ENCODE results near the gene HMCN1. TPM values are rescaled to one million over a fixed set of nuclear protein-coding genes. Genes with fewer than 3 reads are reported as not detected.

Gene HMCN1
- total and polyA plus RNA-seq, 4 donors: 10.6 to 20.0 (median 16.8) TPM

DNA sequence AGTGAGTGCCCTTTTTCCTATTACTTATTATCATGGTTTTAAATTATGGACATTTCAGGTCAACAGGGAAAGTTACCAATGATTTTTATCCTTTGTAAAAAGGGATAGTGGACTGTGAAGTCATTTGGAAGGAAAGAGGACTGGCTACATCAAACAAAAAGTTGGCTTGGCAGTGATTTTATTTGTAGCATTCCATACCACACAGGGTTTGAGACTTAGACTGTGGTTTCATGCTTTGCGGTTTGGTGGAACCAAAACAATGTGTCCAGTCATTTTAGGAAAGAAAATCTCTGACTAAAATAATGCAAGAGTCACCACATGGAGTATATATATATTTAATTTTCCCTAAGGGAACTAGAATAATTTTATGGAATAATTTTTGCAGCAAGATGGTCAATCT is 239.5 kb downstream of the HMCN1 start:
- H3K4me1 ChIP-seq (ENCODE audit: control insufficient read depth, insufficient read depth, low read length): no peaks in the 10 kb centered on the region
- no CpG with 5 or more reads among the region's 1 CpG for WGBS (ENCODE audit: insufficient coverage)
- H3K9me3 ChIP-seq (ENCODE audit: control insufficient read depth, insufficient read depth, low read length): no peaks in the 10 kb centered on the region
- no peaks in the 10 kb centered on the region for H3K36me3 ChIP-seq (ENCODE audit: control insufficient read depth, insufficient read depth, low read length)
- no peak overlapping the region for H3K4me3 ChIP-seq (ENCODE audit: low read depth, low read length)
- DNase-seq (ENCODE audit: low read depth in 4 of 6, low spot score in 6 of 6): no peak
- no peaks in the 10 kb centered on the region for H3K27me3 ChIP-seq (ENCODE audit: control insufficient read depth, insufficient read depth, low read length)
- no peak overlapping the region for H3K27ac ChIP-seq (ENCODE audit: low read depth, low read length)

DNA sequence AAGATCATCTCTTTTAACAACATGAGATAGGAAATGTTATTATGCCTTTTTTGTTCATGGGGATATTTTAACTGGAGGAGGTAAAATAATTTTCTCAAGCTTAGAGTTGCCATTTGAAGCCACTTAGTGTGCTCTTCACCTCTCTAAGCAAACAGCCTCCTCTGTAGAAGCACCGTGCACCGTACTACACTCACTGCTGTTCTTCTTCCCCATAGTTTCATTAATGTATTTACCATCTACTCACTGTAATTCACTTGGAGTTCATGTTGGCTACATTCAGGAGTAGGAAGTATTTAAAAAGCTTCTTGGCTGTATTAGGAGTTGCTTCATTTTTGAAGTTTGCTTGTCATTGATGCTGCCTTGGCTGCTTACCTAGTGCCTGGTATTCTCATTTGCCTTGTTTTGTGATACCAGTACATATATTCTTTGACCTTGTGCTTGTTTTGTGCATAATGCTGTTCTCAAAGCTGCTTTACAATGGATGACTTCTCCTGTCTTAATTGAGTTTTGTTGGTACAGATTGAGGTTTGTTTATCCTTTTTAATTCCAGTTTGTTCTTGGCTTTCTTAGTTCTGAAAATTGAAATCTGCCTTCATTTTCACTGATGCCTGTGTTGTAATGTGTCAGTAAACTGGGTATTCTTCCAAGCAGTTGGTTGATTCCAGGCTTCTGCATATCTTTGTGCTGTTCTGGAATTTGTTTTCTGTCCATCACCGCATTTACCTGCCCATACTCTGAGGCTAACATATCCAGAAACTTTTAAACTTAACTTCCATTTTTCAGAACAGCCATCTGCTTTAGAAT is 240.4 kb downstream of the HMCN1 start:
- peak in 1 of 6 donors; percentile 51 for DNase-seq (ENCODE audit: low read depth in 4 of 6, low spot score in 6 of 6)
- Histone ChIP-seq H3K4me1 (ENCODE audit: control insufficient read depth, insufficient read depth, low read length) (no peaks in the 10 kb centered on the region), H3K27ac (ENCODE audit: low read depth, low read length) (no peak overlapping the region), H3K27me3 (ENCODE audit: control insufficient read depth, insufficient read depth, low read length) (no peaks in the 10 kb centered on the region), H3K36me3 (ENCODE audit: control insufficient read depth, insufficient read depth, low read length) (no peaks in the 10 kb centered on the region), H3K4me3 (ENCODE audit: low read depth, low read length) (no peak overlapping the region), H3K9me3 (ENCODE audit: control insufficient read depth, insufficient read depth, low read length) (no peaks in the 10 kb centered on the region)
- WGBS (ENCODE audit: insufficient coverage): 100% methylated on average over 1 of the region's 3 CpGs

DNA sequence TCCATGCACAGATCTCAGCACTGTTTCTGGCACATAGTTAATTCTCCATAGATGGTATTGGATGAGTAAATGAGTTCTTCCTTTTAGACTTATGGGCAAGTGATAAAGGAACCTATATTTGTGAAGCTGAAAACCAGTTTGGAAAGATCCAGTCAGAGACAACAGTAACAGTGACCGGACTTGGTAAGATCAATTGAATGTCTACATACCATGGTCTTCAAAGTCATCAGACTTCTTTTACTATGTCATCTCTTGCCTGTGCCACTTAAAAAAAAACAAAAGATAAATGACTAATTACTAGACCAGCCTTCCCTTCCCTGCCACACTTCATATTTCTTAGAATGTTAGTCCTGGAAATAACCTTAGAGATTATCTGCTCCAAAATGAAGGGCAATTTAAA is 246.7 kb downstream of the HMCN1 start:
- no peaks in the 10 kb centered on the region for H3K36me3 ChIP-seq (ENCODE audit: control insufficient read depth, insufficient read depth, low read length)
- H3K4me1 ChIP-seq (ENCODE audit: control insufficient read depth, insufficient read depth, low read length): no peaks in the 10 kb centered on the region
- no peaks in the 10 kb centered on the region for H3K27me3 ChIP-seq (ENCODE audit: control insufficient read depth, insufficient read depth, low read length)
- no peak for DNase-seq (ENCODE audit: low read depth in 4 of 6, low spot score in 6 of 6)
- H3K9me3 ChIP-seq (ENCODE audit: control insufficient read depth, insufficient read depth, low read length): no peaks in the 10 kb centered on the region
- WGBS (ENCODE audit: insufficient coverage): no CpG with 5 or more reads among the region's 1 CpG
- no peak overlapping the region for H3K4me3 ChIP-seq (ENCODE audit: low read depth, low read length)
- H3K27ac ChIP-seq (ENCODE audit: low read depth, low read length): no peak overlapping the region

DNA sequence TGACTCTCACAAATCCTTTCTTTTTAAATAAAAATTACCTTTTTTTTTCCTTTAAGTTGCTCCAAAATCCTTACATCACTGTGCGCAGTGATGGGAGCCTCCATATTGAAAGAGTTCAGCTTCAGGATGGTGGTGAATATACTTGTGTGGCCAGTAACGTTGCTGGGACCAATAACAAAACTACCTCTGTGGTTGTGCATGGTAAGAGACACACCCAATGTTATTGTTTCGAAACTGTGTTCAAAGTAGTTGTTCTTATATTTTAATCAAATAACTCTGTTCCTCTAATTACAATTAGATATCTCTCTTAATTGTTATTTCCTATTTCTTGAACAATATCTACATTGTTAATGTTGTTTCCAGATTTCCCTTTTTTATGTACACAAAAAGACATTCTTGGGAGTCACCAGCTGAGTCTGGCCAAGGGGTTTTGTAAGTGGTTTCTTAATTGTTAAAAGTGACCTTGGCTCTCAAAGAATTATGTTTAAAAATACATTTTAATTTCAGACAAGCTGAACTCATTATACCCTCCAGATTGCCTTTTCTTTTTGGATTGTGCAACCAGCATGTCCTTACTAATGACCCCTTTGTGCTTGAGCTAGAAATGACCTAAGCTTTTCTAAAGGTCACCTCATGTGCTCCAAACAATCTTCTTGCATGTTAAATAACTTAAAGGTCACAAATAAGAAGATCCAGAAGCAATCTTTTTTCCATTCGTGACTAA is 250.1 kb downstream of the HMCN1 start:
- no peaks in the 10 kb centered on the region for H3K4me1 ChIP-seq (ENCODE audit: control insufficient read depth, insufficient read depth, low read length)
- no peaks in the 10 kb centered on the region for H3K27me3 ChIP-seq (ENCODE audit: control insufficient read depth, insufficient read depth, low read length)
- H3K36me3 ChIP-seq (ENCODE audit: control insufficient read depth, insufficient read depth, low read length): no peaks in the 10 kb centered on the region
- no peaks in the 10 kb centered on the region for H3K9me3 ChIP-seq (ENCODE audit: control insufficient read depth, insufficient read depth, low read length)
- no peak overlapping the region for H3K4me3 ChIP-seq (ENCODE audit: low read depth, low read length)
- DNase-seq (ENCODE audit: low read depth in 4 of 6, low spot score in 6 of 6): no peak
- no peak overlapping the region for H3K27ac ChIP-seq (ENCODE audit: low read depth, low read length)
- no CpG with 5 or more reads among the region's 4 CpGs for whole genome bisulfite sequencing (ENCODE audit: insufficient coverage)

DNA sequence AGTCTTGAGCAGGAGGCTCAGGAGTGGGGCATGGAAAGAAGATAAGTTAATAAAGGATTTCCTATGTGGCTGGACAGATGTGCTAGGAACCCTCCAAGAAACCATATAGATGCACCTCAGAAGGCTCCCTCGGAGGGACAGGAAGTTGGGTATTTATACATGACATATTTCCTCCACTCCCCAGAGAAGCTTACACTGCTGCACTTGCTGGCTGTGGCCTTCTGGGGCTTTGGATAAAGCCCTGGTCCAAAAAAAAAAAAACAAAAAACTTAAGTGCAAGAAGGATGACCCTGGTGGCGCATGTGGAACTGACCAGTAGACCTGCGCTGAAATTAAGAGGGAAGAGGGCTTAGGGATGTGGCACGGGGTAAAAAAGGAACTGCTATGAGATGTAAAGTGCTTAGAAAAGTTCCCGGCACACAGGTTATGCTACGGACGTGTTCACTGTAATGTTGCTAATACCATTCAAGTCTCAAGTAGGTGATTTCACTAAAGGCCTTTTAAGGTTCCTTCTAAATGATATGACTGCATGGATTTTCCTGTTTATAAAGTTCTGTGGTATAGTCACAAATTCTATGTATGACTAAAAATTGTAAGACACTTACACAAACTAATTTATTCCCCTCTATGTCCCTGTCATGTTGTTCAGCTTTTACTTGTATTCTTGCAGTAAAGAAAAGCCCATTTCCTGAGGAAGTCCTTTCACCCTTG is 253.6 kb downstream of the HMCN1 start:
- Histone ChIP-seq H3K36me3 (ENCODE audit: control insufficient read depth, insufficient read depth, low read length) (no peaks in the 10 kb centered on the region), H3K27ac (ENCODE audit: low read depth, low read length) (no peak overlapping the region), H3K27me3 (ENCODE audit: control insufficient read depth, insufficient read depth, low read length) (no peaks in the 10 kb centered on the region), H3K4me3 (ENCODE audit: low read depth, low read length) (no peak overlapping the region), H3K9me3 (ENCODE audit: control insufficient read depth, insufficient read depth, low read length) (no peaks in the 10 kb centered on the region), H3K4me1 (ENCODE audit: control insufficient read depth, insufficient read depth, low read length) (no peaks in the 10 kb centered on the region)
- 95% methylated on average over 6 of the region's 7 CpGs for WGBS (ENCODE audit: insufficient coverage)
- no peak for DNase-seq (ENCODE audit: low read depth in 4 of 6, low spot score in 6 of 6)

DNA sequence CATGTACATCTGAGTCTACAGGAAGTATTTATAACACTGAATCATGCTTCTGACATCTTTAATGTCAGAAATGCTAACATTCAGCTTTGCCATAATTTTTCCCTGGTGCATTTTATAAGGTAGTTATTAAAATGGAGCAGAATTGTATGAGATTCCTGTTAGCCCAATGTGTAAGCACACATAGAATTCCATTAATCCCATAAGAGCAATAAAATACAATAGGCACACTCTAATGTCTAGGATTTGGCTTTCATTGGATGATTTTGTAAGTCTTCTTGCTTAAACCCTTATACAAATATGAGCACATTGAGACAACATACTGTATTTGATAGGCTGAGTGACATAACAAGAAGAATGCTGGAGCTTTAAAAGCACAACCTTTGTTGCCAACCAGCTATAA is 256.4 kb downstream of the HMCN1 start:
- no peak for DNase-seq (ENCODE audit: low read depth in 4 of 6, low spot score in 6 of 6)
- H3K4me1 ChIP-seq (ENCODE audit: control insufficient read depth, insufficient read depth, low read length): no peaks in the 10 kb centered on the region
- H3K9me3 ChIP-seq (ENCODE audit: control insufficient read depth, insufficient read depth, low read length): no peaks in the 10 kb centered on the region
- no peak overlapping the region for H3K4me3 ChIP-seq (ENCODE audit: low read depth, low read length)
- no peaks in the 10 kb centered on the region for H3K36me3 ChIP-seq (ENCODE audit: control insufficient read depth, insufficient read depth, low read length)
- no peaks in the 10 kb centered on the region for H3K27me3 ChIP-seq (ENCODE audit: control insufficient read depth, insufficient read depth, low read length)
- no peak overlapping the region for H3K27ac ChIP-seq (ENCODE audit: low read depth, low read length)

DNA sequence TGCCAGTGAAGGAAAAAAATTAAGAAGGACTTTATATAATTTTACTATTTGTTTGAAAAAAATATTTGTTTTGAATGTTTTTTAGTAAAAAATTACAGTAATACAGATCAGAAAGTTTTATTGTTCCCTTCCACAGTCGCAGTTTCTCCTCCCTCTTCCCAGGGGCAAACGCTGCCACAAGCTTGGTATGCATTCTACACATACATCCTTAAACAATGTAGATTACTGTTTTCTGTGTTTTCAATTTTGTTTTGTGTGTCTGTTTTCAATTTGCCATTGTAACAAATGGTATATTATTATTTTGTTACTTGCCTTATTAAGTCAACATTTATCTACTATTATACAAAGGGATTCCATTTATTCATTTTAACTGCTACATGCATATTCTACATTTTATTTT is 257.1 kb downstream of the HMCN1 start:
- no peaks in the 10 kb centered on the region for H3K4me1 ChIP-seq (ENCODE audit: control insufficient read depth, insufficient read depth, low read length)
- H3K36me3 ChIP-seq (ENCODE audit: control insufficient read depth, insufficient read depth, low read length): no peaks in the 10 kb centered on the region
- no CpG with 5 or more reads among the region's 2 CpGs for WGBS (ENCODE audit: insufficient coverage)
- no peaks in the 10 kb centered on the region for H3K27me3 ChIP-seq (ENCODE audit: control insufficient read depth, insufficient read depth, low read length)
- DNase-seq (ENCODE audit: low read depth in 4 of 6, low spot score in 6 of 6): no peak
- no peak overlapping the region for H3K4me3 ChIP-seq (ENCODE audit: low read depth, low read length)
- no peaks in the 10 kb centered on the region for H3K9me3 ChIP-seq (ENCODE audit: control insufficient read depth, insufficient read depth, low read length)
- H3K27ac ChIP-seq (ENCODE audit: low read depth, low read length): no peak overlapping the region

DNA sequence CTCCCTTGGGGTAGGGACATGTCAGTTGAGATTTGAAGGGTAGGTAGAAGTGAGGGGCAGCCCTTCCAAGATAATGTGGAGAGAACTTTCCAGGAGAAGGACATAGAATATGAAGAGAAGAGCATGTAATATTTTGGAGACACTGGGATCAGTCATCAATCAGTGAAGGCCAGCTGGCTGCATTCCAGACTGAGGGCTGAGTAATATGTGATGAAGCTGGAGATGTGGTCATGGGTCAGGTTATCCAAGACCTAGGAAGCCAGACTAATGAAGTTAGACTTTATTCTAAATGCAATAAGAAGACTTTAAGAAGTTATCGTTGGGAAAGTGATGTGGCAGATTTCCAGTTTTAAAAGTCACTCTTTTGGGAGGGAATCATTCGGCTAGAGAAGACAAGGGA is 262.0 kb downstream of the HMCN1 start:
- no peak overlapping the region for H3K27ac ChIP-seq (ENCODE audit: low read depth, low read length)
- no peaks in the 10 kb centered on the region for H3K27me3 ChIP-seq (ENCODE audit: control insufficient read depth, insufficient read depth, low read length)
- no peaks in the 10 kb centered on the region for H3K9me3 ChIP-seq (ENCODE audit: control insufficient read depth, insufficient read depth, low read length)
- DNase-seq (ENCODE audit: low read depth in 4 of 6, low spot score in 6 of 6): no peak
- H3K36me3 ChIP-seq (ENCODE audit: control insufficient read depth, insufficient read depth, low read length): no peaks in the 10 kb centered on the region
- H3K4me3 ChIP-seq (ENCODE audit: low read depth, low read length): no peak overlapping the region
- 100% methylated on average over 2 of the region's 2 CpGs for WGBS (ENCODE audit: insufficient coverage)
- no peaks in the 10 kb centered on the region for H3K4me1 ChIP-seq (ENCODE audit: control insufficient read depth, insufficient read depth, low read length)

DNA sequence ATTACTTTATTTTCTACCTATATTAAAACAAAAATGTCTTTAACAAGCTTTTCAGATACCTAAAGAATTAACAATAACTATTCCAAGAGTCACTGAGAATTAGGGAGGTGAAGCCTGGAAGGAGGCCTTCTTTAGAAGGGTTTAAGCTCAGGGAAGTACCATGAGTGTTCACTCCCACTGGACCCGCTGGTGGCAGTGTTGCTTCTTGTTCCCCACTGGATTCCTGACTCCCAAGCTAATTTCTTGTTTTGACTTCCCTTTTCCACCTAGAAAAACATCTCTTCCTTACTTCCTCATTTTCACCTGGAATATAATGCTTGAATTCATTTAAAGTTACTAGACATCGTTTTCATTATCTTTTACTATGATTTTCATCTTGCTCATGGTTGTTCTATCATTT is 264.2 kb downstream of the HMCN1 start:
- 86% methylated on average over 1 of the region's 2 CpGs for WGBS (ENCODE audit: insufficient coverage)
- Histone ChIP-seq H3K4me1 (ENCODE audit: control insufficient read depth, insufficient read depth, low read length) (no peaks in the 10 kb centered on the region), H3K27me3 (ENCODE audit: control insufficient read depth, insufficient read depth, low read length) (no peaks in the 10 kb centered on the region), H3K36me3 (ENCODE audit: control insufficient read depth, insufficient read depth, low read length) (no peaks in the 10 kb centered on the region), H3K27ac (ENCODE audit: low read depth, low read length) (no peak overlapping the region), H3K9me3 (ENCODE audit: control insufficient read depth, insufficient read depth, low read length) (no peaks in the 10 kb centered on the region), H3K4me3 (ENCODE audit: low read depth, low read length) (no peak overlapping the region)
- DNase-seq (ENCODE audit: low read depth in 4 of 6, low spot score in 6 of 6): no peak

Data from spinal cord (tissue), 10 donors.